CD4-positive, alpha-beta T cell (primary cell): Measurements from ENCODE around the gene TUBGCP2. TPM values are rescaled to one million over a fixed set of nuclear protein-coding genes. Genes with fewer than 3 reads are reported as not detected.

Experiments used
- ATAC-seq: fragments of 200-7000 bp; cut with Tn5 transposase; one replicate; pipeline ENCODE4 v1.10.0; 2022; ENCODE audit warnings: mild to moderate bottlenecking; ENCODE audit not compliant: poor library complexity
- CTCF ChIA-PET: fragments of 350-600 bp; sonication (Branson Sonifier 250); formaldehyde crosslinking; loops from one replicate; lab custom pipeline; 2021; ENCODE audit warnings: antibody characterized with exemption, inconsistent platforms; lab: Charles Lee
- POLR2A ChIA-PET: fragments of 350-600 bp; sonication (Branson Sonifier 250); formaldehyde crosslinking; loops from one replicate; lab custom pipeline; 2021; ENCODE audit warnings: antibody characterized with exemption, inconsistent platforms; lab: Charles Lee
- DNase-seq, 14 experiments: peaks; one replicate each; pipeline ENCODE4 v3.0.0-alpha.2; 2013 to 2020; ENCODE audit warnings: mixed read lengths in 2 of 14
- H3K27ac ChIP-seq, 2 donors: one replicate each; pipeline versions ENCODE4 v1.5.1 to v1.7.0; 2013; ENCODE audit warnings: low read length in 2 of 2, low read depth in 1 of 2, mild to moderate bottlenecking in 1 of 2
- H3K27me3 ChIP-seq, 2 experiments: 1 replicate in 1 of 2; 2 replicates in 1 of 2; pipeline versions ENCODE4 v1.6.1 to v1.7.0; 2013; ENCODE audit warnings: low read length in 2 of 2, control low read depth in 1 of 2, mild to moderate bottlenecking in 1 of 2, moderate library complexity in 1 of 2; ENCODE audit not compliant: insufficient read depth in 2 of 2, control insufficient read depth in 1 of 2
- H3K36me3 ChIP-seq: one replicate; pipeline ENCODE4 v1.6.1; 2013; ENCODE audit warnings: low read length, control low read depth; ENCODE audit not compliant: insufficient read depth
- H3K4me1 ChIP-seq: one replicate; pipeline ENCODE4 v1.6.1; 2013; ENCODE audit warnings: low read length, control low read depth; ENCODE audit not compliant: insufficient read depth
- H3K4me3 ChIP-seq: one replicate; pipeline ENCODE4 v1.5.1; 2013; ENCODE audit warnings: mild to moderate bottlenecking, low read length, moderate library complexity
- H3K9me3 ChIP-seq, 2 experiments: 1 replicate in 1 of 2; 2 replicates in 1 of 2; pipeline versions ENCODE4 v1.6.1 to v1.7.0; 2013; ENCODE audit warnings: low read length in 2 of 2, mild to moderate bottlenecking in 2 of 2, control low read depth in 1 of 2, moderate library complexity in 1 of 2; ENCODE audit not compliant: control insufficient read depth in 1 of 2, insufficient read depth in 1 of 2
- H3K27ac Mint-ChIP-seq: one replicate; pipeline ENCODE4 v1.8.0; 2020; ENCODE audit warnings: mixed read lengths
- H3K27me3 Mint-ChIP-seq: one replicate; pipeline ENCODE4 v1.8.0; 2021; ENCODE audit warnings: mixed read lengths
- H3K36me3 Mint-ChIP-seq: one replicate; pipeline ENCODE4 v1.8.0; 2021; ENCODE audit warnings: low read depth, mixed read lengths
- H3K4me1 Mint-ChIP-seq: one replicate; pipeline ENCODE4 v1.8.0; 2021; ENCODE audit warnings: low read depth, mixed read lengths
- H3K4me3 Mint-ChIP-seq: one replicate; pipeline ENCODE4 v1.8.0; 2020; ENCODE audit warnings: mild to moderate bottlenecking, mixed read lengths
- H3K9me3 Mint-ChIP-seq: one replicate; pipeline ENCODE4 v1.8.0; 2020; ENCODE audit warnings: mixed read lengths
- CTCF ChIP-seq: fragments of 200-600 bp; IDR thresholded peaks from one replicate; pipeline ENCODE4 v1.8.0; 2022; ENCODE audit warnings: antibody characterized with exemption, mild to moderate bottlenecking
- intact Hi-C, 2 experiments: fragments of 100-400 bp; cut with DNase I in 1 of 2; cut with micrococcal nuclease in 1 of 2; formaldehyde crosslinking; loops; one replicate each; pipeline versions ENCODE4 v1.15.1 to v1.9.0; 2023 to 2025; cut with DNase I, micrococcal nuclease
- total RNA-seq, 174 experiments: library from RNA in 2 of 174; stranded (reverse) in 2 of 174; gene quantifications; one replicate each; pipeline ENCODE4 v1.2.3 and lab custom pipeline; 2021 to 2026

TUBGCP2 gene
- total RNA-seq, 2 experiments from 2014 or later: 89.3 to 94.2 TPM

- intact Hi-C loops: loop anchor here in 1 of 2 experiments (10.0 kb wide), 1 partner anchor 964 kb away; the partner anchor contains the start of gene STK32C
- ChIA-PET POLR2A (interaction anchor here (0.7 kb wide), 1 partner anchor 9 kb away, joined by 3 read pairs; no protein-coding TSS in a partner anchor), CTCF (no interaction called here)
- H3K4me1 ChIP-seq: peaks cover 38% of the 10 kb centered on the region
- H3K36me3 ChIP-seq: peaks cover 53% of the 10 kb centered on the region
- Mint-ChIP-seq H3K9me3 (no peaks in the 10 kb centered on the region), H3K4me3 (no peak overlapping the region), H3K27me3 (no peaks in the 10 kb centered on the region), H3K27ac (no peak overlapping the region), H3K4me1 (peaks cover 24% of the 10 kb centered on the region), H3K36me3 (peaks cover 28% of the 10 kb centered on the region)
- TF ChIP-seq CTCF: no peak
- no peak overlapping the region for H3K27ac ChIP-seq
- no peak overlapping the region for H3K4me3 ChIP-seq
- no peaks in the 10 kb centered on the region for H3K9me3 ChIP-seq
- H3K27me3 ChIP-seq: no peaks in the 10 kb centered on the region
- ATAC-seq (no peak), DNase-seq (no peak)
Measured at GRCh38 chr10:133268532-133268931, 40.1 kb downstream of the TUBGCP2 start.

GRCh38 chr10:133267829-133268228 lies 40.8 kb downstream of the TUBGCP2 start:
- H3K4me1 ChIP-seq: peaks cover 41% of the 10 kb centered on the region
- ATAC-seq: no peak
- H3K4me1 Mint-ChIP-seq: peaks cover 31% of the 10 kb centered on the region
- intact Hi-C loops: loop anchor here in 1 of 2 experiments (10.0 kb wide), 1 partner anchor 963 kb away; the partner anchor contains the start of gene STK32C
- H3K9me3 Mint-ChIP-seq: no peaks in the 10 kb centered on the region
- no peak overlapping the region for H3K4me3 ChIP-seq
- POLR2A ChIA-PET: no interaction called here
- H3K27ac ChIP-seq: no peak overlapping the region
- H3K36me3 Mint-ChIP-seq: peaks cover 28% of the 10 kb centered on the region
- H3K27ac Mint-ChIP-seq: no peak overlapping the region
- no peak for TF ChIP-seq CTCF
- H3K9me3 ChIP-seq: no peaks in the 10 kb centered on the region
- CTCF ChIA-PET: no interaction called here
- DNase-seq: no peak
- no peaks in the 10 kb centered on the region for H3K27me3 Mint-ChIP-seq
- H3K36me3 ChIP-seq: peaks cover 50% of the 10 kb centered on the region
- H3K4me3 Mint-ChIP-seq: no peak overlapping the region
- H3K27me3 ChIP-seq: no peaks in the 10 kb centered on the region

- no peak overlapping the region for H3K4me3 ChIP-seq
- DNase-seq (no peak), ATAC-seq (no peak)
- H3K9me3 ChIP-seq: no peaks in the 10 kb centered on the region
- ChIA-PET CTCF (no interaction called here), POLR2A (no interaction called here)
- H3K27me3 Mint-ChIP-seq: no peaks in the 10 kb centered on the region
- peaks cover 36% of the 10 kb centered on the region for H3K4me1 Mint-ChIP-seq
- H3K27ac ChIP-seq: no peak overlapping the region
- no peak overlapping the region for H3K27ac Mint-ChIP-seq
- TF ChIP-seq CTCF: no peak
- peaks cover 48% of the 10 kb centered on the region for H3K36me3 ChIP-seq
- intact Hi-C loops: loop anchor here in 1 of 2 experiments (10.0 kb wide), 1 partner anchor 962 kb away; the partner anchor contains the start of gene STK32C
- H3K4me1 ChIP-seq: peaks cover 47% of the 10 kb centered on the region
- H3K36me3 Mint-ChIP-seq: peaks cover 28% of the 10 kb centered on the region
- no peaks in the 10 kb centered on the region for H3K27me3 ChIP-seq
- no peaks in the 10 kb centered on the region for H3K9me3 Mint-ChIP-seq
- H3K4me3 Mint-ChIP-seq: no peak overlapping the region
Measured at GRCh38 chr10:133267293-133267692, 41.4 kb downstream of the TUBGCP2 start.
